Measurements from ENCODE around the gene SPRN. TPM values are rescaled to one million over a fixed set of nuclear protein-coding genes. Genes with fewer than 3 reads are reported as not detected.
"Not testable (repeated sequence)": the region's sequence is repeated elsewhere in the genome, so short reads cannot be mapped to it uniquely, and the experiment has no call there.

SPRN gene
- total RNA-seq, 1 donor from 2014 or later = 6.1 TPM

GRCh38 chr10:133388973-133389818 lies 35.2 kb downstream of the SPRN start:
- DNase-seq (ENCODE audit: low spot score in 2 of 2) (no peak), FAIRE-seq (no peak)

- no peak for DNase-seq (ENCODE audit: low spot score in 2 of 2)
- FAIRE-seq = no peak
Measured at GRCh38 chr10:133388236-133388972, 36.0 kb downstream of the SPRN start.

- not testable (repeated sequence) for FAIRE-seq; DNase-seq (ENCODE audit: low spot score in 2 of 2)
Measured at GRCh38 chr10:133386951-133387350, 37.5 kb downstream of the SPRN start.

GRCh38 chr10:133385214-133385613 lies 39.2 kb downstream of the SPRN start:
- FAIRE-seq = no peak
- DNase-seq (ENCODE audit: low spot score in 2 of 2) = no peak

- DNase-seq (ENCODE audit: low spot score in 2 of 2) = no peak
- no peak for FAIRE-seq
Measured at GRCh38 chr10:133384071-133384470, 40.4 kb downstream of the SPRN start.

GRCh38 chr10:133383551-133383950 lies 40.9 kb downstream of the SPRN start:
- DNase-seq (ENCODE audit: low spot score in 2 of 2) (no peak), FAIRE-seq (no peak)

- DNase-seq (ENCODE audit: low spot score in 2 of 2) (no peak), FAIRE-seq (no peak)
Measured at GRCh38 chr10:133381036-133381435, 43.4 kb downstream of the SPRN start.

GRCh38 chr10:133379801-133380666 lies 44.4 kb downstream of the SPRN start:
- DNase-seq (ENCODE audit: low spot score in 2 of 2) = peak in 1 of 2 donors; percentile 64
- FAIRE-seq = no peak

- FAIRE-seq = no peak
- DNase-seq (ENCODE audit: low spot score in 2 of 2) = peak; percentile 92 to 93
Measured at GRCh38 chr10:133379152-133379800, 45.1 kb downstream of the SPRN start, which contains the start of gene PAOX. PAOX (plus strand) TSS chr10:133379262; CDS start chr10:133379317, 55 bp downstream.

- FAIRE-seq = no peak
Measured at GRCh38 chr10:133378251-133379096, 46.0 kb downstream of the SPRN start.

GRCh38 chr10:133377818-133378250 lies 46.6 kb downstream of the SPRN start:
- DNase-seq (ENCODE audit: low spot score in 2 of 2) (no peak), FAIRE-seq (no peak)

More at GRCh38 chr10:133378251-133379096, 46.0 kb downstream of the SPRN start:
- peak; percentile 81 to 84 for DNase-seq (ENCODE audit: low spot score in 2 of 2)

- FAIRE-seq = no peak
- DNase-seq (ENCODE audit: low spot score in 2 of 2) = no peak
Measured at GRCh38 chr10:133377025-133377817, 47.2 kb downstream of the SPRN start.

- not testable (repeated sequence) for FAIRE-seq; DNase-seq (ENCODE audit: low spot score in 2 of 2)
Measured at GRCh38 chr10:133376183-133376582, 48.2 kb downstream of the SPRN start.

- FAIRE-seq (no peak), DNase-seq (ENCODE audit: low spot score in 2 of 2) (no peak)
Measured at GRCh38 chr10:133375357-133376115, 48.9 kb downstream of the SPRN start.

- DNase-seq (ENCODE audit: low spot score in 2 of 2) (peak; percentile 99 to 100), FAIRE-seq (no peak)
Measured at GRCh38 chr10:133373174-133374090, 51.0 kb downstream of the SPRN start, which contains the start of gene ECHS1. ECHS1 (minus strand) TSS chr10:133373354; CDS start chr10:133373333, 21 bp downstream.

GRCh38 chr10:133372507-133372906 lies 51.9 kb downstream of the SPRN start:
- FAIRE-seq = no peak
- DNase-seq (ENCODE audit: low spot score in 2 of 2) = no peak
